Endothelial cell of umbilical vein (primary cell): ENCODE data around the gene SGSM1.

Experiments
- EZH2 ChIP-seq: IDR thresholded peaks from 2 replicates; pipeline ENCODE4 v1.6.1; 2012; ENCODE audit warnings: borderline replicate concordance, low read depth, mild to moderate bottlenecking, moderate library complexity, low read length, inconsistent platforms; ENCODE audit not compliant: severe bottlenecking
- JUN ChIP-seq: IDR thresholded peaks from 2 replicates; pipeline ENCODE4 v1.6.1; 2011; ENCODE audit warnings: borderline replicate concordance, low read depth; ENCODE audit not compliant: insufficient read length, insufficient read depth
- POLR2A ChIP-seq: IDR thresholded peaks from 2 replicates; pipeline ENCODE4 v1.6.1; 2012; ENCODE audit warnings: low read depth, mild to moderate bottlenecking, control low read depth, low read length
- POLR2AphosphoS5 ChIP-seq: IDR thresholded peaks from 2 replicates; pipeline ENCODE4 v1.6.1; 2012; ENCODE audit warnings: low read depth, mild to moderate bottlenecking, control low read depth, low read length, moderate library complexity; ENCODE audit not compliant: insufficient read depth
- TF ChIP-seq, protein P1 (sequence below), 2 donors: IDR thresholded peaks; 1 replicate in 1 of 2; 2 replicates in 1 of 2; pipeline ENCODE4 v1.5.1; 2011; ENCODE audit warnings: low read length in 2 of 2, mild to moderate bottlenecking in 2 of 2, moderate library complexity in 2 of 2, control low read depth in 1 of 2, inconsistent platforms in 1 of 2, low read depth in 1 of 2; ENCODE audit not compliant: insufficient read depth in 1 of 2; ENCODE audit errors: extremely low read depth in 1 of 2

DNA sequence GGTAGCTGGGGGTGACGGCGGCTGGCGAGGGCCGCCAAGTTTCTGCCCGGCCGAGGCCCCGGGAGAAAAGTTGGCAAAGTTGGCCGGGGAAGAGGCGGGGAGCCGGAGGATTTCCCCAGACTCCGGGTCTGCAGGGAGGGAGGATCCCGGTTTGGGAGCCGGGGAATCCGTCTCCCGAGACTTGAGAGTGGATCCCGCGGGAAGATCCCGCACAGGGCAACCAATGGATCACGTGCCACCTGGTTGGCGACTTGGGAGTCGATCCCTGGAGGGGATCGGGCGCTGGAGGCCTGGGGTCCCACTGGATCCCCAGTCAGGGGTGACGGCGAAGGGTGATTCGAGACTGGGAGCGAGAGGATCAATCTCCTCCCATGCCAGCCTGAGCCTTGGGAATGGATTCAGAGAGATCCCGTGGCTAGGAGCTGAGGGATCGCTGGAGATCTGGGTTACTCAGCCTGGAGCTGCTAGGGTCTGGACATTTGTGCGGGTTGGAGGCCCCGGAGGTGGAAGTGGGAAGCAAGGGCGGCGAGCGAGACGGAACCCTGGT, 146.9 kb downstream of the SGSM1 start:
- TF ChIP-seq, protein P1, sequence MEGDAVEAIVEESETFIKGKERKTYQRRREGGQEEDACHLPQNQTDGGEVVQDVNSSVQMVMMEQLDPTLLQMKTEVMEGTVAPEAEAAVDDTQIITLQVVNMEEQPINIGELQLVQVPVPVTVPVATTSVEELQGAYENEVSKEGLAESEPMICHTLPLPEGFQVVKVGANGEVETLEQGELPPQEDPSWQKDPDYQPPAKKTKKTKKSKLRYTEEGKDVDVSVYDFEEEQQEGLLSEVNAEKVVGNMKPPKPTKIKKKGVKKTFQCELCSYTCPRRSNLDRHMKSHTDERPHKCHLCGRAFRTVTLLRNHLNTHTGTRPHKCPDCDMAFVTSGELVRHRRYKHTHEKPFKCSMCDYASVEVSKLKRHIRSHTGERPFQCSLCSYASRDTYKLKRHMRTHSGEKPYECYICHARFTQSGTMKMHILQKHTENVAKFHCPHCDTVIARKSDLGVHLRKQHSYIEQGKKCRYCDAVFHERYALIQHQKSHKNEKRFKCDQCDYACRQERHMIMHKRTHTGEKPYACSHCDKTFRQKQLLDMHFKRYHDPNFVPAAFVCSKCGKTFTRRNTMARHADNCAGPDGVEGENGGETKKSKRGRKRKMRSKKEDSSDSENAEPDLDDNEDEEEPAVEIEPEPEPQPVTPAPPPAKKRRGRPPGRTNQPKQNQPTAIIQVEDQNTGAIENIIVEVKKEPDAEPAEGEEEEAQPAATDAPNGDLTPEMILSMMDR (IDR thresholded peaks at IDR 0.05; ENCODE audit: extremely low read depth in 1 of 2, insufficient read depth in 1 of 2, low read depth in 1 of 2, low read length in 2 of 2) = no peak
- TF ChIP-seq POLR2A = no peak
- TF ChIP-seq EZH2 = no peak
- no peak for TF ChIP-seq POLR2AphosphoS5
- no peak for TF ChIP-seq JUN
